IMR-90 (cell line): Measurements from ENCODE around the gene RNF224. TPM values are rescaled to one million over a fixed set of nuclear protein-coding genes. Genes with fewer than 3 reads are reported as not detected.

Experiments used
- ATAC-seq: fragments of 200-7000 bp; cut with Tn5 transposase; 2 replicates; pipeline ENCODE4 v1.9.1; 2020; ENCODE audit warnings: low read depth, mild to moderate bottlenecking, moderate library complexity
- BruUV-seq: library from RNA; stranded (reverse); fragments of 400-500 nt; replicated peaks from 2 replicates; lab custom pipeline; 2021; lab: Mats Ljungman, UMichigan
- CTCF ChIA-PET: fragments of 300-600 bp; formaldehyde crosslinking; extraction: SDS; loops from one replicate; lab custom pipeline; 2021; ENCODE audit warnings: antibody characterized with exemption; lab: Yijun Ruan, JAX
- POLR2A ChIA-PET: fragments of 300-600 bp; sonication (Branson Sonifier 250); formaldehyde crosslinking; loops from one replicate; lab custom pipeline; 2022; ENCODE audit warnings: antibody characterized with exemption; ENCODE audit not compliant: unreplicated experiment; lab: Charles Lee
- DNase-seq: peaks from one replicate; pipeline ENCODE4 v3.0.0; 2013
- H2AFZ ChIP-seq: replicated peaks from 2 replicates; pipeline ENCODE3; 2013; ENCODE audit warnings: low read length, mild to moderate bottlenecking; ENCODE audit not compliant: poor library complexity
- H2AK5ac ChIP-seq: 2 replicates; pipeline ENCODE4 v1.6.1; 2013; ENCODE audit warnings: low read depth, low read length, inconsistent platforms
- H2AK9ac ChIP-seq: replicated peaks from 2 replicates; pipeline ENCODE3; 2013; ENCODE audit warnings: mild to moderate bottlenecking, low read depth, low read length, moderate library complexity; ENCODE audit not compliant: poor library complexity
- H2BK120ac ChIP-seq: 2 replicates; pipeline ENCODE4 v1.6.1; 2013; ENCODE audit warnings: low read depth, low read length, inconsistent platforms
- H2BK15ac ChIP-seq: 3 replicates; pipeline ENCODE4 v1.6.1; 2013; ENCODE audit warnings: low read depth, low read length, inconsistent platforms
- H2BK20ac ChIP-seq: 2 replicates; pipeline ENCODE4 v1.6.1; 2013; ENCODE audit warnings: low read depth, mild to moderate bottlenecking, inconsistent platforms, low read length, moderate library complexity
- H2BK5ac ChIP-seq: 2 replicates; pipeline ENCODE4 v1.6.1; 2013; ENCODE audit warnings: mild to moderate bottlenecking, low read depth, low read length, inconsistent platforms; ENCODE audit not compliant: poor library complexity, severe bottlenecking
- H3K14ac ChIP-seq: replicated peaks from 2 replicates; pipeline ENCODE4 v1.6.1; 2013; ENCODE audit warnings: low read depth, low read length, inconsistent platforms
- H3K18ac ChIP-seq: 2 replicates; pipeline ENCODE4 v1.6.1; 2013; ENCODE audit warnings: low read depth, low read length, control low read depth
- H3K23ac ChIP-seq: 2 replicates; pipeline ENCODE4 v1.6.1; 2013; ENCODE audit warnings: low read depth, low read length, inconsistent platforms
- H3K27ac ChIP-seq: 2 replicates; pipeline ENCODE4 v1.5.1; 2013; ENCODE audit warnings: mild to moderate bottlenecking, control low read depth, low read length; ENCODE audit not compliant: insufficient read depth
- H3K27me3 ChIP-seq: 2 replicates; pipeline ENCODE4 v1.6.1; 2013; ENCODE audit warnings: low read length; ENCODE audit not compliant: control insufficient read depth, insufficient read depth
- H3K36me3 ChIP-seq: 2 replicates; pipeline ENCODE4 v1.6.1; 2013; ENCODE audit warnings: low read length, mixed read lengths; ENCODE audit not compliant: control insufficient read depth, insufficient read depth
- H3K4ac ChIP-seq: 2 replicates; pipeline ENCODE4 v1.6.1; 2013; ENCODE audit warnings: low read depth, low read length, inconsistent platforms
- H3K4me1 ChIP-seq: 2 replicates; pipeline ENCODE4 v1.6.1; 2013; ENCODE audit warnings: low read length, mixed read lengths; ENCODE audit not compliant: control insufficient read depth, insufficient read depth
- H3K4me2 ChIP-seq: 2 replicates; pipeline ENCODE4 v1.6.1; 2013; ENCODE audit warnings: low read depth, mild to moderate bottlenecking, control low read depth, low read length, moderate library complexity
- H3K4me3 ChIP-seq: 2 replicates; pipeline ENCODE4 v1.5.1; 2013; ENCODE audit warnings: low read depth, mild to moderate bottlenecking, control low read depth, low read length, moderate library complexity; ENCODE audit not compliant: insufficient read depth
- H3K56ac ChIP-seq: 2 replicates; pipeline ENCODE4 v1.6.1; 2013; ENCODE audit warnings: low read length, inconsistent platforms; ENCODE audit not compliant: insufficient read depth; ENCODE audit errors: extremely low read depth
- H3K79me1 ChIP-seq, 2 experiments: 2 replicates each; pipeline ENCODE4 v1.6.1; 2013; ENCODE audit warnings: low read length in 2 of 2, inconsistent platforms in 1 of 2, low read depth in 1 of 2
- H3K9ac ChIP-seq: 2 replicates; pipeline ENCODE4 v1.6.1; 2013; ENCODE audit warnings: low read depth, low read length, control low read depth
- H3K9me1 ChIP-seq: 2 replicates; pipeline ENCODE4 v1.6.1; 2013; ENCODE audit warnings: low read length, inconsistent platforms; ENCODE audit not compliant: insufficient read depth
- H3K9me3 ChIP-seq: 2 replicates; pipeline ENCODE4 v1.6.1; 2013; ENCODE audit warnings: low read length; ENCODE audit not compliant: control insufficient read depth, insufficient read depth
- H4K20me1 ChIP-seq: 2 replicates; pipeline ENCODE4 v1.6.1; 2013; ENCODE audit warnings: low read length, inconsistent platforms; ENCODE audit not compliant: insufficient read depth
- H4K5ac ChIP-seq: 2 replicates; pipeline ENCODE4 v1.6.1; 2013; ENCODE audit warnings: mild to moderate bottlenecking, low read depth, low read length, control low read depth
- H4K8ac ChIP-seq, 2 experiments: 2 replicates each; pipeline ENCODE4 v1.6.1; 2013; ENCODE audit warnings: low read depth in 2 of 2, low read length in 2 of 2, control low read depth in 1 of 2, inconsistent platforms in 1 of 2
- H4K91ac ChIP-seq: 2 replicates; pipeline ENCODE4 v1.6.1; 2013; ENCODE audit warnings: low read depth, low read length, inconsistent platforms; ENCODE audit not compliant: insufficient read depth
- BHLHE40 ChIP-seq: fragments of 150-350 bp; IDR thresholded peaks from 2 replicates; pipeline ENCODE4 v1.6.1; 2016; ENCODE audit warnings: mild to moderate bottlenecking, low read depth, low read length
- CEBPB ChIP-seq: IDR thresholded peaks from 2 replicates; pipeline ENCODE4 v1.6.1; 2012; ENCODE audit warnings: low read depth, low read length, improper control_type of control experiment
- CHD1 ChIP-seq: IDR thresholded peaks from 2 replicates; pipeline ENCODE4 v1.6.1; 2012; ENCODE audit warnings: low read depth, low read length, improper control_type of control experiment
- CTCF ChIP-seq: conservative IDR thresholded peaks from 2 replicates; pipeline ENCODE4 v1.5.1; 2012; ENCODE audit warnings: mild to moderate bottlenecking, low read depth, low read length, improper control_type of control experiment
- MAFK ChIP-seq: IDR thresholded peaks from 2 replicates; pipeline ENCODE4 v1.6.1; 2012; ENCODE audit warnings: low read depth, low read length, improper control_type of control experiment
- MAZ ChIP-seq: IDR thresholded peaks from 2 replicates; pipeline ENCODE4 v1.6.1; 2012; ENCODE audit warnings: low read depth, mild to moderate bottlenecking, low read length, improper control_type of control experiment, moderate library complexity, borderline replicate concordance
- MXI1 ChIP-seq: IDR thresholded peaks from 2 replicates; pipeline ENCODE4 v1.6.1; 2012; ENCODE audit warnings: low read depth, mild to moderate bottlenecking, low read length, moderate library complexity, borderline replicate concordance
- NFE2L2 ChIP-seq: fragments of 150-350 bp; IDR thresholded peaks from 2 replicates; pipeline ENCODE4 v1.6.1; 2016; ENCODE audit warnings: low read depth, mild to moderate bottlenecking, low read length
- POLR2A ChIP-seq: IDR thresholded peaks from 2 replicates; pipeline ENCODE4 v1.6.1; 2012; ENCODE audit warnings: mild to moderate bottlenecking, low read depth, low read length
- RAD21 ChIP-seq: IDR thresholded peaks from 2 replicates; pipeline ENCODE4 v1.6.1; 2012; ENCODE audit warnings: low read length, improper control_type of control experiment
- RCOR1 ChIP-seq: IDR thresholded peaks from 2 replicates; pipeline ENCODE4 v1.6.1; 2012; ENCODE audit warnings: mild to moderate bottlenecking, low read length, improper control_type of control experiment; ENCODE audit not compliant: insufficient replicate concordance
- RFX5 ChIP-seq: IDR thresholded peaks from 2 replicates; pipeline ENCODE4 v1.8.0; 2012; ENCODE audit warnings: low read depth, mild to moderate bottlenecking, low read length, moderate library complexity
- SMC3 ChIP-seq: fragments of 150-350 bp; IDR thresholded peaks from 2 replicates; pipeline ENCODE4 v1.6.1; 2016; ENCODE audit warnings: low read depth, mild to moderate bottlenecking, antibody characterized with exemption, low read length, moderate library complexity
- USF2 ChIP-seq: fragments of 150-350 bp; IDR thresholded peaks from 2 replicates; pipeline ENCODE4 v1.6.1; 2017; ENCODE audit warnings: mild to moderate bottlenecking, antibody characterized with exemption, low read length, low read depth
- WGBS, 2 experiments: methylation state at CpG; one replicate each; pipeline versions ENCODE4 v1.1.5 to v1.1.7; 2013; ENCODE audit warnings: missing lambda C conversion rate in 2 of 2; ENCODE audit not compliant: insufficient read length in 1 of 2; ENCODE audit errors: extremely low coverage in 2 of 2; 5-methylcytosine and 5-hydroxymethylcytosine counted together
- dilution Hi-C: fragments of 300-500 bp; cut with HindIII; formaldehyde crosslinking; loops from one replicate; pipeline ENCODE4 v1.14.3; 2018; ENCODE audit warnings: low sequenced_read_pairs; ENCODE audit not compliant: unreplicated experiment
- in situ Hi-C: fragments of 300-500 bp; cut with MboI; formaldehyde crosslinking; loops from 3 replicates; pipeline ENCODE4 v1.14.3; 2019; ENCODE audit warnings: low sequenced_read_pairs, inconsistent platforms, mixed read lengths
- intact Hi-C: fragments of 100-400 bp; cut with micrococcal nuclease; formaldehyde crosslinking; loops from 2 replicates; pipeline ENCODE4 v1.10.0; 2022
- polyA plus RNA-seq, 3 experiments: library from polyadenylated mRNA; depleted of rRNA; stranded (reverse); fragments of >200 nt; gene quantifications; 2 replicates each; pipeline ENCODE4 v1.2.3, GENCODE V29; 2012; ENCODE audit warnings: low replicate concordance in 1 of 3
- total RNA-seq: library from RNA; depleted of rRNA; stranded (reverse); fragments of >200 nt; gene quantifications from 2 replicates; pipeline ENCODE4 v1.2.3, GENCODE V29; 2012
- TF ChIP-seq, protein P1 (sequence below): fragments of 150-350 bp; IDR thresholded peaks from 2 replicates; pipeline ENCODE4 v1.6.1; 2016; ENCODE audit warnings: low read depth, mild to moderate bottlenecking, low read length, moderate library complexity, borderline replicate concordance

Gene RNF224
- total and polyA plus RNA-seq, 2 of the 4 experiments (the other 2 are of a cell fraction), result not detected

GRCh38 chr9:137201205-137201868 is 26.0 kb upstream of the RNF224 start:
- WGBS, 2 experiments, result 3% methylated on average over 7 of the region's 23 CpGs; no CpG with 5 or more reads in 1 of the 2 experiments
- dilution Hi-C loops, result no loop called here

More at GRCh38 chr9:137201205-137201868, 26.0 kb upstream of the RNF224 start:
- TF ChIP-seq, protein P1, sequence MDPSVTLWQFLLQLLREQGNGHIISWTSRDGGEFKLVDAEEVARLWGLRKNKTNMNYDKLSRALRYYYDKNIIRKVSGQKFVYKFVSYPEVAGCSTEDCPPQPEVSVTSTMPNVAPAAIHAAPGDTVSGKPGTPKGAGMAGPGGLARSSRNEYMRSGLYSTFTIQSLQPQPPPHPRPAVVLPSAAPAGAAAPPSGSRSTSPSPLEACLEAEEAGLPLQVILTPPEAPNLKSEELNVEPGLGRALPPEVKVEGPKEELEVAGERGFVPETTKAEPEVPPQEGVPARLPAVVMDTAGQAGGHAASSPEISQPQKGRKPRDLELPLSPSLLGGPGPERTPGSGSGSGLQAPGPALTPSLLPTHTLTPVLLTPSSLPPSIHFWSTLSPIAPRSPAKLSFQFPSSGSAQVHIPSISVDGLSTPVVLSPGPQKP, result no peak
- TF ChIP-seq BHLHE40 (no peak), RAD21 (no peak), RCOR1 (no peak), NFE2L2 (no peak), POLR2A (no peak), CHD1 (no peak), USF2 (no peak), MAZ (no peak), MXI1 (no peak), RFX5 (no peak), CEBPB (no peak), CTCF (no peak), MAFK (no peak), SMC3 (no peak)
- peak overlapping the region; percentile 86 for H3K4me2 ChIP-seq
- H4K8ac ChIP-seq, result peak overlapping the region; percentile 97 to 98
- peak overlapping the region; percentile 91 for H3K27ac ChIP-seq
- peaks cover 34 to 81% of the 10 kb centered on the region in 2 experiments for H3K79me1 ChIP-seq
- ChIA-PET CTCF (no interaction called here), POLR2A (interaction anchor here (0.6 to 0.9 kb wide), 3 partner anchors 12 to 39 kb away, joined by 3 to 16 read pairs (median 4); partner anchors contain the start of gene SSNA1)
- H3K14ac ChIP-seq, result peak overlapping the region; percentile 93
- ATAC-seq (no peak), DNase-seq (no peak)
- intact Hi-C loops (no loop called here), in situ Hi-C loops (no loop called here)
- peaks cover 24% of the 10 kb centered on the region for H3K4me1 ChIP-seq
- H4K20me1 ChIP-seq, result peaks cover 32% of the 10 kb centered on the region
- H3K18ac ChIP-seq, result no peak overlapping the region
- 0 out of 2 replicates have a peak, but pooled peaks cover 2% of the 10 kb centered on the region for H3K9me1 ChIP-seq
- peak overlapping the region; percentile 94 for H2AK9ac ChIP-seq
- BruUV-seq, result no TSS peak
- peak overlapping the region; percentile 61 for H2BK5ac ChIP-seq
- H4K91ac ChIP-seq, result peak overlapping the region; percentile 93; the same call in 1 of the 2 replicates
- H3K56ac ChIP-seq, result peak overlapping the region; percentile 25; the same call in 1 of the 2 replicates
- peak overlapping the region; percentile 98 for H2AK5ac ChIP-seq
- H3K4ac ChIP-seq, result peak overlapping the region; percentile 97
- peak overlapping the region; percentile 88 for H3K4me3 ChIP-seq
- no peak overlapping the region for H2BK20ac ChIP-seq
- H2BK15ac ChIP-seq, result no peak overlapping the region
- no peaks in the 10 kb centered on the region for H3K36me3 ChIP-seq
- H3K23ac ChIP-seq, result peak overlapping the region; percentile 68
- no peak overlapping the region for H2BK120ac ChIP-seq
- H3K9ac ChIP-seq, result peak overlapping the region; percentile 93
- H2AFZ ChIP-seq, result peak overlapping the region; percentile 100
- peak overlapping the region; percentile 83 for H4K5ac ChIP-seq
- H3K9me3 ChIP-seq, result no peaks in the 10 kb centered on the region
- no peaks in the 10 kb centered on the region for H3K27me3 ChIP-seq
